ENCODE data around the gene SLAMF7.

The SLAMF7 gene

DNA sequence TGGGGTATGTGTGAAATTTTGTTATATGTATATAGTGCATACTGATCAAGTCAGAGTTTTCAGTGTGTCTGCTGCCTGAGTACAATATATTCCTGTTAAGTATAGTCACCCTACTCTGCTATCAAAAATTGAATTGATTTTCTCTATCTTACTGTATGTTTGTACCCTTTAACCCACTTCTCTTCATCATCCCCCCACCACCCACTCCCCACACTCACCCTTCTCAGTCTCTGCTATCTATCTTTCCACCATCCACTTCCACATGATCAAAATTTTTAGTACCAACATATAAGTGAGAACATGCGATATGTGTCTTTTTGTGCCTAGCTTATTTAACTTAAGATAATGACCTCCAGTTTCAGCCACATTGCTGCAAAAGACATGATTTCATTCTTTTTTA lies 61.1 kb downstream of the SLAMF7 start:
- H3K4me3 ChIP-seq (ENCODE audit: low read depth, low read length), result no peak overlapping the region
- TF ChIP-seq, protein P1, sequence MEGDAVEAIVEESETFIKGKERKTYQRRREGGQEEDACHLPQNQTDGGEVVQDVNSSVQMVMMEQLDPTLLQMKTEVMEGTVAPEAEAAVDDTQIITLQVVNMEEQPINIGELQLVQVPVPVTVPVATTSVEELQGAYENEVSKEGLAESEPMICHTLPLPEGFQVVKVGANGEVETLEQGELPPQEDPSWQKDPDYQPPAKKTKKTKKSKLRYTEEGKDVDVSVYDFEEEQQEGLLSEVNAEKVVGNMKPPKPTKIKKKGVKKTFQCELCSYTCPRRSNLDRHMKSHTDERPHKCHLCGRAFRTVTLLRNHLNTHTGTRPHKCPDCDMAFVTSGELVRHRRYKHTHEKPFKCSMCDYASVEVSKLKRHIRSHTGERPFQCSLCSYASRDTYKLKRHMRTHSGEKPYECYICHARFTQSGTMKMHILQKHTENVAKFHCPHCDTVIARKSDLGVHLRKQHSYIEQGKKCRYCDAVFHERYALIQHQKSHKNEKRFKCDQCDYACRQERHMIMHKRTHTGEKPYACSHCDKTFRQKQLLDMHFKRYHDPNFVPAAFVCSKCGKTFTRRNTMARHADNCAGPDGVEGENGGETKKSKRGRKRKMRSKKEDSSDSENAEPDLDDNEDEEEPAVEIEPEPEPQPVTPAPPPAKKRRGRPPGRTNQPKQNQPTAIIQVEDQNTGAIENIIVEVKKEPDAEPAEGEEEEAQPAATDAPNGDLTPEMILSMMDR (IDR thresholded peaks at IDR 0.05; ENCODE audit: borderline replicate concordance, insufficient read depth, low read depth, low read length), result no peak

DNA sequence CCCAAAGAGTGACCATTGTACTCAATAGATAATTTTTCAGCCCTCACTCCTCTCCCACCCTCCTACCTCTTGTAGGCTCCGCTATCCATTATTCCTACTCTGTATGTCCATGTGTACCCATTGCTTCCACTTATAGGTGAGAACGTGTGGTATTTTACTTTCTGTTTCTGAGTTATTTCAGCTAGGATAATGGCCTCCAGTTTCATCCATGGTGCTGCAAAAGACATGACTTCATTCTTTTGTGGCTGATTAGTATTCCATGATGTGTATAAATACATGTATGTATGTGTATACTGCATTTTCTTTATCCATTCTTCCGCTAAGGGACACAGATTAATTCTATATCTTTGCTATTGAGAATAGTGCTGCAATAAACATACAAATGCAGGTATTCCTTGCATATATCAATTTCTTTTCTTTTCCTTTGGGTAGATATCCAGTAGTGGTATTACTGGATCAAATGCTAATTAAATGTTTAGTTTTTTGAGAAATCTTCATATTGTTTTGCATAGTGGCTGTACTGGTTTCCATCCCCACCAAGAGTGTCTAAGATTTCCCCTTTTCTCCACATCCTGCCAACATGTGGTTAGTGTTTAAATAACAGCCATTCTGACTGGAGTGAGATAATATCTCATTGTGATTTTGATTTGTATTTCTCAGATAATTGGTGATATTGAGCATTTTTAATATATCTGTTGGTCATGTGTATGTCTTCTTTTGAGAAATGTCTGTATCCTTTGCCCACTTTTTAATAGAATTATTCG lies 61.8 kb downstream of the SLAMF7 start:
- TF ChIP-seq, protein P1 (IDR thresholded peaks at IDR 0.05; ENCODE audit: borderline replicate concordance, insufficient read depth, low read depth, low read length), result no peak
- H3K4me3 ChIP-seq (ENCODE audit: low read depth, low read length), result no peak overlapping the region

DNA sequence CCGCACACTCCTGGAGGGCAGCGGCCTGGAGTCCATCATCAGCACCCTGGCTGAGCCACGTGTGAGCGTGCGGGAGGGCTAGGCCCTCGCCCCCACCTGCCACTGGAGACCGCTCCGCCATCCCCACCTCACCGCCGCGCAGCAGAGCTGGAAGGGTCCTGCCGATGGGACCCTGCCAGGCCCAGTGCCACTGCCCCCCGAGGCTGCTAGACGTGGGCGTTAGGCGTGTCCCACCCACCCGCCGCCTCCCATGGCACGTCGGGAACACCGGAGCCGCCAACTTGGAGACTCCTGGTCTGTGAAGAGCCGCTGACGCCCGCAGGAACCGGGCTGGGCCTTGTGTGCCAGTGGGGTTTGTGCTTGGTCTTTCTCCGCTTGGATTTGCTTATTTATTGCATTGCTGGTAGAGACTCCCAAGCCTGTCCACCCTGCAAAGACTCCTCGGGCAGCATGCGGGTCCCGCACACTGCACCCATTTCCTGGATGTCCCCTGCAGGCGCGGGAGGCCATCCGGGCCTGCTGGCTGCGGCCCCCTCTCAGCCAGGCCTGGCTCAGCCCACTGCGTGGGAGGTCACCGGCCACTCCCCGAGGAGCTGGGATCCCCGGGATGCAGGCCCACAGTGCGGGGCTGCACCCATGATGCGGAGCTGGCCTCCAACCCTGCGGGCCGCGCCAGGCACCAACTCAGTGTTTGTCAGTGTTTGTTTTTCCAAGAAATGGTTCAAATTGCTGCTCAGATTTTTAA lies 63.0 kb downstream of the SLAMF7 start:
- no peak overlapping the region for H3K4me3 ChIP-seq (ENCODE audit: low read depth, low read length)

More for the DNA sequence above, 63.0 kb downstream of the SLAMF7 start:
- TF ChIP-seq, protein P1 (IDR thresholded peaks at IDR 0.05; ENCODE audit: borderline replicate concordance, insufficient read depth, low read depth, low read length), result no peak

Data from GM12875 (cell line).